HepG2 (cell line): Measurements from ENCODE around the gene THADA. TPM values are rescaled to one million over a fixed set of nuclear protein-coding genes. Genes with fewer than 3 reads are reported as not detected.

Experiments used
- AKNA ChIP-seq: sonication (generic); formaldehyde crosslinking; IDR thresholded peaks from 2 replicates; pipeline ENCODE4 v1.4.0; 2020; ENCODE audit warnings: missing genetic modification reagents, borderline replicate concordance
- DRAP1 ChIP-seq: IDR thresholded peaks from 2 replicates; pipeline ENCODE4 v1.6.1; 2016; ENCODE audit warnings: missing genetic modification reagents, missing compliant biosample characterization
- GABPA ChIP-seq, 2 experiments: IDR thresholded peaks; 2 replicates each; pipeline ENCODE4 v1.6.1; 2011 to 2016; ENCODE audit warnings: low read depth in 2 of 2, low read length in 1 of 2, missing biosample characterization in 1 of 2, missing genetic modification characterization in 1 of 2
- GLI4 ChIP-seq: sonication (generic); formaldehyde crosslinking; IDR thresholded peaks from 2 replicates; pipeline ENCODE4 v1.5.1; 2020; ENCODE audit warnings: missing genetic modification reagents, mild to moderate bottlenecking, moderate library complexity, borderline replicate concordance
- HMG20A ChIP-seq: IDR thresholded peaks from 2 replicates; pipeline ENCODE4 v1.6.1; 2016; ENCODE audit warnings: borderline replicate concordance
- KDM3A ChIP-seq: IDR thresholded peaks from 2 replicates; pipeline ENCODE4 v1.6.1; 2018; ENCODE audit warnings: low read depth, missing compliant biosample characterization
- MEIS2 ChIP-seq: sonication (generic); formaldehyde crosslinking; IDR thresholded peaks from 2 replicates; pipeline ENCODE4 v1.9.0; 2021; ENCODE audit warnings: mild to moderate bottlenecking, missing genetic modification reagents
- NFYC ChIP-seq: IDR thresholded peaks from 2 replicates; pipeline ENCODE4 v1.6.1; 2016; ENCODE audit warnings: missing genetic modification reagents, missing compliant biosample characterization
- PAWR ChIP-seq: sonication (generic); formaldehyde crosslinking; IDR thresholded peaks from 2 replicates; pipeline ENCODE4 v1.4.0; 2020; ENCODE audit warnings: missing genetic modification reagents, mild to moderate bottlenecking, borderline replicate concordance
- RBM39 ChIP-seq: fragments of 200-400 bp; formaldehyde crosslinking; IDR thresholded peaks from one replicate; pipeline ENCODE4 v1.6.1; 2018; ENCODE audit warnings: antibody characterized with exemption, mild to moderate bottlenecking, low read depth, low read length; ENCODE audit not compliant: poor library complexity, severe bottlenecking
- TRIM24 ChIP-seq: sonication (generic); formaldehyde crosslinking; IDR thresholded peaks from 2 replicates; pipeline ENCODE4 v1.8.0; 2022; ENCODE audit warnings: mild to moderate bottlenecking, missing genetic modification reagents
- ZFYVE20 ChIP-seq: sonication (generic); formaldehyde crosslinking; IDR thresholded peaks from 2 replicates; pipeline ENCODE4 v1.8.0; 2023; ENCODE audit warnings: low read depth, mild to moderate bottlenecking, moderate library complexity, missing genetic modification reagents, borderline replicate concordance
- ZNF30 ChIP-seq: sonication (generic); formaldehyde crosslinking; IDR thresholded peaks from 2 replicates; pipeline ENCODE4 v1.5.0; 2020; ENCODE audit warnings: mild to moderate bottlenecking, missing genetic modification reagents
- ZNF432 ChIP-seq: sonication (generic); formaldehyde crosslinking; IDR thresholded peaks from 2 replicates; pipeline ENCODE4 v1.5.0; 2020; ENCODE audit warnings: missing genetic modification reagents, mild to moderate bottlenecking, borderline replicate concordance
- ZNF547 ChIP-seq: sonication (generic); formaldehyde crosslinking; IDR thresholded peaks from 2 replicates; pipeline ENCODE4 v1.5.1; 2020; ENCODE audit warnings: mild to moderate bottlenecking, missing genetic modification reagents
- polyA plus RNA-seq, 8 experiments: library from polyadenylated mRNA; depleted of rRNA in 3 of 8; stranded (reverse) in 7 of 8; unstranded in 1 of 8; fragments of >200 nt; fragmentation: Illumina TruSeq in 4 of 8; extraction: Trizol in 4 of 8; gene quantifications; 2 replicates each; pipeline versions ENCODE4 v1.2.1 to v1.2.3, GENCODE V29; 2011 to 2016; ENCODE audit warnings: low read depth in 4 of 8, missing spikeins in 1 of 8, mixed read lengths in 1 of 8; ENCODE audit not compliant: insufficient read depth in 1 of 8
- total RNA-seq, 5 experiments: library from RNA; depleted of rRNA; stranded (reverse); fragments of >200 nt; fragmentation: Illumina TruSeq; extraction: Trizol; gene quantifications; 2 replicates each; pipeline ENCODE4 v1.2.3, GENCODE V29; 2016; ENCODE audit warnings: low read depth in 1 of 5
- TF ChIP-seq, protein P1 (sequence below): sonication (generic); formaldehyde crosslinking; IDR thresholded peaks from 2 replicates; pipeline ENCODE4 v1.8.1; 2023; ENCODE audit warnings: missing genetic modification reagents, inconsistent platforms, borderline replicate concordance

THADA gene
- total and polyA plus RNA-seq, 2 of the 13 experiments (the other 11 are each of a cell fraction or from before 2014, with no cell fraction given) = 12.7 to 21.7 TPM

GRCh38 chr2:43634604-43635306, 38.9 kb upstream of the THADA start (continued):
- TF ChIP-seq PAWR (CRISPR knock-in tag) = no peak
- TF ChIP-seq DRAP1 (CRISPR knock-in tag) = peak; percentile 38; the same call in 1 of the 2 replicates
- no peak for TF ChIP-seq ZNF547
- no peak for TF ChIP-seq ZNF30 (CRISPR knock-in tag)
- no peak for TF ChIP-seq KDM3A
- TF ChIP-seq TRIM24 (CRISPR knock-in tag) = no peak
- TF ChIP-seq GLI4 (CRISPR knock-in tag) = no peak
- TF ChIP-seq, protein P1, sequence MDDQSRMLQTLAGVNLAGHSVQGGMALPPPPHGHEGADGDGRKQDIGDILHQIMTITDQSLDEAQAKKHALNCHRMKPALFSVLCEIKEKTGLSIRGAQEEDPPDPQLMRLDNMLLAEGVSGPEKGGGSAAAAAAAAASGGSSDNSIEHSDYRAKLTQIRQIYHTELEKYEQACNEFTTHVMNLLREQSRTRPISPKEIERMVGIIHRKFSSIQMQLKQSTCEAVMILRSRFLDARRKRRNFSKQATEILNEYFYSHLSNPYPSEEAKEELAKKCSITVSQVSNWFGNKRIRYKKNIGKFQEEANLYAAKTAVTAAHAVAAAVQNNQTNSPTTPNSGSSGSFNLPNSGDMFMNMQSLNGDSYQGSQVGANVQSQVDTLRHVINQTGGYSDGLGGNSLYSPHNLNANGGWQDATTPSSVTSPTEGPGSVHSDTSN (CRISPR knock-in tag) = no peak
- TF ChIP-seq ZFYVE20 = no peak
- TF ChIP-seq AKNA (CRISPR knock-in tag) = no peak
- no peak for TF ChIP-seq RBM39
- peak; percentile 88; the same call in 1 of the 2 replicates for TF ChIP-seq MEIS2 (CRISPR knock-in tag)
- no peak for TF ChIP-seq GABPA (IDR thresholded peaks at IDR 0.05; ENCODE audit: low read depth, low read length)
- peak; percentile 73 for TF ChIP-seq GABPA (CRISPR knock-in tag; IDR thresholded peaks at IDR 0.05; ENCODE audit: low read depth)
- no peak for TF ChIP-seq ZNF432 (CRISPR knock-in tag)
- TF ChIP-seq HMG20A (CRISPR knock-in tag) = peak; percentile 98
- no peak for TF ChIP-seq NFYC (CRISPR knock-in tag)
